Karpas-422 (cell line): ENCODE data around the gene APMAP. TPM values are rescaled to one million over a fixed set of nuclear protein-coding genes. Genes with fewer than 3 reads are reported as not detected.

Experiments
- DNase-seq: peaks from one replicate; pipeline ENCODE4 v3.0.0-alpha.2; 2015
- H2AFZ ChIP-seq: fragments of 200-600 bp; sonication (generic); 2 replicates; pipeline ENCODE4 v1.6.1; 2014; ENCODE audit warnings: antibody characterized with exemption, low read length, mixed read lengths
- H3K27ac ChIP-seq: fragments of 200-600 bp; sonication (generic); 2 replicates; pipeline ENCODE4 v1.5.1; 2014; ENCODE audit warnings: mild to moderate bottlenecking, low read length, moderate library complexity
- H3K27me3 ChIP-seq: fragments of 200-600 bp; sonication (generic); 2 replicates; pipeline ENCODE4 v1.6.1; 2014; ENCODE audit warnings: low read length, mixed read lengths
- H3K36me3 ChIP-seq: fragments of 200-600 bp; sonication (generic); 2 replicates; pipeline ENCODE4 v1.6.1; 2014; ENCODE audit warnings: low read length, mixed read lengths; ENCODE audit not compliant: insufficient read depth
- H3K4me1 ChIP-seq: fragments of 200-600 bp; sonication (generic); 2 replicates; pipeline ENCODE4 v1.6.1; 2014; ENCODE audit warnings: mild to moderate bottlenecking, low read length, mixed read lengths
- H3K4me2 ChIP-seq: fragments of 200-600 bp; sonication (generic); 2 replicates; pipeline ENCODE4 v1.6.1; 2014; ENCODE audit warnings: low read length, low read depth, mild to moderate bottlenecking; ENCODE audit not compliant: poor library complexity, severe bottlenecking
- H3K4me3 ChIP-seq: fragments of 200-600 bp; sonication (generic); 2 replicates; pipeline ENCODE4 v1.5.1; 2014; ENCODE audit warnings: mild to moderate bottlenecking, antibody characterized with exemption, low read length, mixed read lengths
- H3K79me2 ChIP-seq: fragments of 200-600 bp; sonication (generic); 2 replicates; pipeline ENCODE4 v1.6.1; 2014; ENCODE audit warnings: mild to moderate bottlenecking, low read length, mixed read lengths
- H3K9ac ChIP-seq: fragments of 200-600 bp; sonication (generic); 2 replicates; pipeline ENCODE4 v1.6.0; 2014; ENCODE audit warnings: low read length
- H3K9me2 ChIP-seq: fragments of 200-600 bp; sonication (generic), shearing (Covaris generic); replicated peaks from 2 replicates; pipeline ENCODE4 v1.6.0; 2014; ENCODE audit warnings: mild to moderate bottlenecking, low read length, moderate library complexity; ENCODE audit not compliant: insufficient read depth
- H3K9me3 ChIP-seq: fragments of 300-700, 200-600 bp; sonication (generic); 2 replicates; pipeline ENCODE4 v1.6.1; 2014; ENCODE audit warnings: low read length, mixed read lengths
- H4K20me1 ChIP-seq: fragments of 200-600 bp; sonication (generic); 2 replicates; pipeline ENCODE4 v1.6.1; 2014; ENCODE audit warnings: mild to moderate bottlenecking, antibody characterized with exemption, low read length, low read depth; ENCODE audit not compliant: insufficient read depth
- total RNA-seq: library from RNA; depleted of rRNA; stranded (reverse); fragments of >200 nt; shearing (Covaris generic); gene quantifications from 2 replicates; pipeline ENCODE4 v1.2.3, GENCODE V29; 2014; ENCODE audit warnings: low replicate concordance

Gene APMAP
- total RNA-seq, 1 experiment from 2014 or later, result 35.6 TPM

DNA sequence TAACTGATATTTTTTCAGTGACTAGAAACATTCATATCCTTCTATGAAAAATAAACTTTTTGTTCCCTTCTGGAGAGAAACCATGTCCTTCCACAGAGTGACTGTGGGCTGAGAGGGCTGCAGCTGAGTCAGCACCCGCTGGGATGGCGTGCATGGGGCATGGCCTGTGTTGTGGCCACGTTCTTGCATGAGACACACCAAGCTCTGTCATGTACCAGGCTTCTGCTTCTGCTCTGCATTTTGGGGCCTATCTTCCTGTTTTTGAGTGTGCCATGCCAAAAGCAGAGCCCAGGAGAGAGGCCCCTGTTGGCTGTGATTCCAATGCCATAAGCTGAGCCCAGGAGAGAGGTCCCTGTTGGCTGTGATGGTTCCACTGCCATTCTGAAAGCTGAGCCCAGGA is 10.8 kb downstream of the APMAP start:
- H3K79me2 ChIP-seq, result peaks cover 98% of the 10 kb centered on the region
- DNase-seq, result no peak
- no peak overlapping the region for H2AFZ ChIP-seq
- H4K20me1 ChIP-seq, result no peaks in the 10 kb centered on the region
- peaks cover 7% of the 10 kb centered on the region; the same call in 1 of the 2 replicates for H3K9me3 ChIP-seq
- H3K4me2 ChIP-seq, result no peak overlapping the region
- H3K27ac ChIP-seq, result no peak overlapping the region
- peaks cover 77% of the 10 kb centered on the region for H3K36me3 ChIP-seq
- H3K27me3 ChIP-seq, result no peaks in the 10 kb centered on the region
- H3K9me2 ChIP-seq, result no peaks in the 10 kb centered on the region
- no peak overlapping the region for H3K9ac ChIP-seq
- no peak overlapping the region for H3K4me3 ChIP-seq
- no peaks in the 10 kb centered on the region for H3K4me1 ChIP-seq

DNA sequence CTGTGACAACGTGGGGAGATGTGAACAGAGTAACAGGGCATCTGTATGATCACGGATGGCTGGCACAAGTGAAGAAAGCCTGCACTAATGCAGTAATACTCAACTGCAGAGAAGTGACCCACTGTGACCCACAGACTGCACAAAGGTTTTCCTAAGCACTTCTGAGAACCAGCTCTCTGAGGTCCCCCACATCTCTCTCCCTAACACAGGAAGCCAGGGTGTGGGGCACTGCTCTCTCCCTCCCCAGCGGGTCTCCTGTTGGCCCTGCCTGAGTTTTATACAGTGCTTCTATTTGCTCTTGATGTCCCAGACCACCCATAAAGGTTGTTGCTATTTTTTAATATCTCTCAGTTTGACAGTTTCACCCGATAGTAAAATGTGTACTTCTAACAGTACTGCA is 11.3 kb downstream of the APMAP start:
- no peak overlapping the region for H3K27ac ChIP-seq
- H4K20me1 ChIP-seq, result no peaks in the 10 kb centered on the region
- H3K4me2 ChIP-seq, result no peak overlapping the region
- DNase-seq, result no peak
- H2AFZ ChIP-seq, result no peak overlapping the region
- H3K27me3 ChIP-seq, result no peaks in the 10 kb centered on the region
- no peaks in the 10 kb centered on the region for H3K9me2 ChIP-seq
- H3K9ac ChIP-seq, result no peak overlapping the region
- H3K36me3 ChIP-seq, result peaks cover 82% of the 10 kb centered on the region
- no peaks in the 10 kb centered on the region for H3K4me1 ChIP-seq
- peaks cover 98% of the 10 kb centered on the region for H3K79me2 ChIP-seq
- H3K4me3 ChIP-seq, result no peak overlapping the region
- H3K9me3 ChIP-seq, result peaks cover 7% of the 10 kb centered on the region; the same call in 1 of the 2 replicates

DNA sequence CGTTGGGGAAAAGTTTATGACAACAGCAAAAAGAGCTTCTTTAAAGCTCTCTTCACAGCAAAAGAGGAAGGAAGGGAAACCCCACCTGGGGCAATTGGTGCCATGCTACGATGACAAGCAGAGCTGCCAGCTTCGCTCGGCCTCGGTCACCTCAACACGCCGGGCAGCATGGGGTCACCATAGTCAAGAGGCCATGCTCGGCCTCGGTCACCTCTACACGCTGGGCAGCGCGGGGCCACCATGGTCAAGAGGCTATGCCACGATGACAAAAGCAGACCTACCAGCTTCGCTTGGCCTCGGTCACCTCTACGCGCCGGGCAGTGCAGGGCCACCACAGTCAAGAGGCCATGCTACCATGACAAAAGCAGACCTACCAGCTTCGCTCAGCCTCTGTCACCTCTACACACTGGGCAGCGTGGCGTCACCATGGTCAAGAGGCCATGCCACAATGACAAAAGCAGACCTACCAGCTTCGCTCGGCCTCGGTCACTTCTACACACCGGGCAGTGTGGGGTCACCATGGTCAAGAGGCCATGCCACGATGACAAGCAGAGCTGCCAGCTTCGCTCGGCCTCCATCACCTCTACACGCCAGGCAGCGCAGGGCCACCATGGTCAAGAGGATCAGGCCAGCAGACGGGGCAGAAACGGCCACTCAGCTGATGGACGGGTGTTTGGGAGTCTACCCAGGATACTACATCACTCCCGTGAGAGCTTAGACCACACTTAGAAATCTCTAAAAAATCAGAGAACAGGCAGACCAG is 12.1 kb downstream of the APMAP start:
- no peak for DNase-seq
- H3K27ac ChIP-seq, result no peak overlapping the region
- no peaks in the 10 kb centered on the region for H3K9me2 ChIP-seq
- no peak overlapping the region for H2AFZ ChIP-seq
- H3K9me3 ChIP-seq, result peaks cover 10% of the 10 kb centered on the region; the same call in 1 of the 2 replicates
- no peak overlapping the region for H3K4me3 ChIP-seq
- H3K9ac ChIP-seq, result no peak overlapping the region
- H4K20me1 ChIP-seq, result no peaks in the 10 kb centered on the region
- H3K79me2 ChIP-seq, result peaks cover 98% of the 10 kb centered on the region
- no peak overlapping the region for H3K4me2 ChIP-seq
- H3K4me1 ChIP-seq, result no peaks in the 10 kb centered on the region
- H3K36me3 ChIP-seq, result peaks cover 90% of the 10 kb centered on the region
- H3K27me3 ChIP-seq, result no peaks in the 10 kb centered on the region

DNA sequence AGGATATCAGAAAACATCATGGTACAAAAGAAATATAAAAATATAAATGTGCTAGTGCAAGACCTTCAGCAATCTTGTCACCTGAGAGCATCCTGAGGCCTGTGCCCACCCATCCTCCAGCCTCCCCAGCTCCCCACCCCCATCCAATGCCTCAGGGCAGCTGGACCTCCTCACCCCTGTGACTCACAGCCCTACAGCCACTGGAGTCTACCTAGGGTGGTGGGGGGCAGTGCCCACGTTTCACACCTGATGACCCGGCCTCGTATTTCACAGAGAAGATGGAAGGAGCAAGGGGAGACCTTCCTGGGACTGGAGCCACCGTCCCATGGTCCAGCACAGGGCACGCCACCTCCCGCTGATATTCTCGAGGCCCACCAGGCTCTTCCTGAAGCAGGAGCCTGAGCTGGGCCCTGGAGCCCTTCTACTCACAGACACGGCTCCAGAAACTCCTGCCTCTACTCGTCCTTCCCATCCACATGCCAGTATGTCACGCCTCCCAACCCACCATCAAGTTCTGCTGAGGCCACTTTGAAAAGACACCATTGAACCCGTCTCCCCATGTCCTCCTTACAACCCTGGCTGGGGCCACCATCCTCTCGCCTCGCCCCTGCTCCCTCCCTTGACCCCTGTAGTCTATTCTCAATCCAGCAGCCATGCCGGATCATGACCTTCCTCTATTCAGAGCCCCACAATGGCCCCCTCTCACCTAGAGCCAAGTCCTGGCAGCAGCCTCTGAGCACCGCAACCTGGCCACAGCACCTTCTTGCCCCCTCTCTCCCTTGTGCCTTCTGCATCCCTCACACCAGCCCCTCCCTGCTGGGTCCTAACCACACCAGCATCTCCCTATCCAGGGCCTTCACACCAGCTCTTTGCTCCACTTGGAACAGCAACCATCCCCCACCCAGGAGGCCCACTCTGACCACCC is 13.3 kb downstream of the APMAP start:
- H3K36me3 ChIP-seq, result peaks cover 96% of the 10 kb centered on the region
- no peaks in the 10 kb centered on the region for H3K9me2 ChIP-seq
- peaks cover 97% of the 10 kb centered on the region for H3K79me2 ChIP-seq
- H3K27ac ChIP-seq, result no peak overlapping the region
- no peak overlapping the region for H2AFZ ChIP-seq
- H3K4me2 ChIP-seq, result no peak overlapping the region
- H3K9me3 ChIP-seq, result peaks cover 12% of the 10 kb centered on the region; the same call in 1 of the 2 replicates
- H4K20me1 ChIP-seq, result no peaks in the 10 kb centered on the region
- H3K4me3 ChIP-seq, result no peak overlapping the region
- H3K9ac ChIP-seq, result no peak overlapping the region
- no peaks in the 10 kb centered on the region for H3K4me1 ChIP-seq
- H3K27me3 ChIP-seq, result no peaks in the 10 kb centered on the region
- DNase-seq, result no peak

DNA sequence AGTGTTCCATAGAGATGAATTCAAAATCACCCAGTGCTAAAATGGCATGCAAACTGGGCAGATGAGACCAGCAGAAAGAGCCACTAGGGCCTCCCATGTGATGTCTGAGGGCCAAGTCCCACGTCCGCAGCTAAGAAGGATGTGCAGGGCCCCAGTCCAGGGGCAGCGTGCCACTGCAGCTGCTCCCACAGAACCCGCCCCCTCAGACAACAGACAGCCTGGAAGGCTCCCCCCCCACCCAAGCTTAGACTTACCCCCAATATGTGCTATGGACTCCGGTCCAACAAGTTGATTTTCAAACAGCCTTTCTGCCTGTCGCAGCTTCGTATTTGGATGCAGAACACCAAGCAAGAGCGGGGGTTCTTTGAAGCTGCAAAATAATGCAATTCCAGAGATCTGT is 14.0 kb downstream of the APMAP start:
- peaks cover 12% of the 10 kb centered on the region; the same call in 1 of the 2 replicates for H3K9me3 ChIP-seq
- no peaks in the 10 kb centered on the region for H3K9me2 ChIP-seq
- peaks cover 92% of the 10 kb centered on the region for H3K36me3 ChIP-seq
- H3K27ac ChIP-seq, result no peak overlapping the region
- H3K4me1 ChIP-seq, result no peaks in the 10 kb centered on the region
- H3K9ac ChIP-seq, result no peak overlapping the region
- no peaks in the 10 kb centered on the region for H3K27me3 ChIP-seq
- H3K4me2 ChIP-seq, result no peak overlapping the region
- no peak overlapping the region for H3K4me3 ChIP-seq
- H3K79me2 ChIP-seq, result peaks cover 94% of the 10 kb centered on the region
- DNase-seq, result no peak
- H4K20me1 ChIP-seq, result no peaks in the 10 kb centered on the region
- H2AFZ ChIP-seq, result no peak overlapping the region

DNA sequence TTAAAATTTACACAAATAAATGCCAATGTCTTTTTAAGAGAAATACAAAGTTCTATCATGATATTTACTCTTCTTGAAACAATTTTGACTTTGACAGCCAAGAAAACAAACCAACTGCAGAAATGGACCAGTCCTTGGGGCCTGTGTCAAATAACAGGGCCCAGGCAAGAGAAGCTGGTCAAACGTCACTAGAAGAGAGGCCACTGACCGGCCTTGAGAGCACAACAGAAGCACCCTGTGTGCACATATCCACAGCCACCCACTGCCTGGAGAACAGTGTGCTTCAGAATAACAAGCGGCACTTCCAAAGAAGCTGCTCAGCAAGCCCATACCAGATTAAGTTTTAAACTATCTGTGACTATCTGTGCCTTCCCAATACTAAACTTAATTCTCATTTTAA is 14.8 kb downstream of the APMAP start:
- Histone ChIP-seq H2AFZ (no peak overlapping the region), H3K9me2 (no peaks in the 10 kb centered on the region), H3K79me2 (peaks cover 87% of the 10 kb centered on the region), H3K4me1 (no peaks in the 10 kb centered on the region), H3K9me3 (peaks cover 12% of the 10 kb centered on the region; the same call in 1 of the 2 replicates), H3K4me3 (no peak overlapping the region), H3K27me3 (no peaks in the 10 kb centered on the region), H3K9ac (no peak overlapping the region), H3K36me3 (peaks cover 92% of the 10 kb centered on the region), H3K27ac (no peak overlapping the region), H3K4me2 (no peak overlapping the region), H4K20me1 (no peaks in the 10 kb centered on the region)
- no peak for DNase-seq

DNA sequence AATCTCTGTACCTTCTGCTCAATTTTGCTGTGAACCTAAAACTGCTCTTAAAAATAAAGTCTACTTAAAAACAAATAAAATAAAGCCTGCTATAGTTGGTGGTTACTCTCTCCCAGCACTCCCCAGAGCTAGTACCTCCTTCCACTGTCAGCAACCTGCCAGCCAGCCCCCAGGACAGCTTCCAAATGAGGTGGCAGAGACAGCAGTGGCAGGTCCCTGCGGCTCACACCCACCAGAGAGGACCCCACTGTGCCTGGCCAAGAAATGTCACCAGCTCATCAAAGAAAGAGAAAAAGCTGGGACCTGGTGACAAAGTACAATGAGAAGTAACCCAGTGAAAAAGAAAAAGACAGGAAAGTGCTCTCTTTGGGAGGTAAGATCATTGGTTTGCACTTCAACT is 15.2 kb downstream of the APMAP start:
- H3K9me2 ChIP-seq, result no peaks in the 10 kb centered on the region
- no peak overlapping the region for H2AFZ ChIP-seq
- H3K27ac ChIP-seq, result no peak overlapping the region
- no peak overlapping the region for H3K4me3 ChIP-seq
- H3K9ac ChIP-seq, result no peak overlapping the region
- H3K27me3 ChIP-seq, result no peaks in the 10 kb centered on the region
- H3K4me1 ChIP-seq, result no peaks in the 10 kb centered on the region
- no peak overlapping the region for H3K4me2 ChIP-seq
- no peaks in the 10 kb centered on the region for H4K20me1 ChIP-seq
- peaks cover 82% of the 10 kb centered on the region for H3K79me2 ChIP-seq
- H3K9me3 ChIP-seq, result peaks cover 12% of the 10 kb centered on the region; the same call in 1 of the 2 replicates
- no peak for DNase-seq
- peaks cover 93% of the 10 kb centered on the region for H3K36me3 ChIP-seq

DNA sequence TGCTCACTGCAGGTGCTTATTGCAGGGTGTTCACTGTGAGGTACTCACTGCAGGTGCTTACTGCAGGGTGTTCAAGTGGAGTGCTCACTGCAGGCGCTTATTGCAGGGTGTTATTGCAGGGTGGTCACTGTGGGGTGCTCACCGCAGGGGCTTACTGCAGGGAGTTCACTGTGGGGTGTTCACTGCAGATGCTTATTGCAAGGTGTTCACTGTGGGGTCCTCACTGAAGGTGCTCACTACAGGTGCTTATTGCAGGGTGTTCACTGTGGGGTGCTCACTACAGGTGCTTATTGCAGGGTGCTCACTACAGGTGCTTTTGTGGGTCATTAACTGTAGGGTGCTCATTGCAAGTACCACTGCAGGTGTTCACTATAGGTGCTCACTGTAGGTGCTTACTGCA is 20.2 kb downstream of the APMAP start:
- no peaks in the 10 kb centered on the region for H4K20me1 ChIP-seq
- H3K79me2 ChIP-seq, result peaks cover 33% of the 10 kb centered on the region
- peaks cover 5% of the 10 kb centered on the region; the same call in 1 of the 2 replicates for H3K9me3 ChIP-seq
- H3K36me3 ChIP-seq, result peaks cover 57% of the 10 kb centered on the region
- H3K4me3 ChIP-seq, result no peak overlapping the region
- no peak overlapping the region for H3K4me2 ChIP-seq
- no peaks in the 10 kb centered on the region for H3K27me3 ChIP-seq
- H3K27ac ChIP-seq, result no peak overlapping the region
- no peaks in the 10 kb centered on the region for H3K9me2 ChIP-seq
- no peak for DNase-seq
- H3K4me1 ChIP-seq, result no peaks in the 10 kb centered on the region
- no peak overlapping the region for H3K9ac ChIP-seq
- H2AFZ ChIP-seq, result no peak overlapping the region
